ENCODE measurements around the gene GIMAP2. TPM values are rescaled to one million over a fixed set of nuclear protein-coding genes. Genes with fewer than 3 reads are reported as not detected.

Gene GIMAP2
- total RNA-seq, 3 donors from 2014 or later: 9.2 to 18.2 (median 10.7) TPM

GRCh38 chr7:150715738-150716137, 30.2 kb downstream of the GIMAP2 start:
- Histone ChIP-seq H3K36me3 (no peaks in the 10 kb centered on the region), H3K9me3 (peaks cover 5 to 18% of the 10 kb centered on the region in 2 donors), H3K27ac (peak overlapping the region; percentile 15 to 83), H3K4me1 (no peaks in the 10 kb centered on the region), H3K27me3 (no peaks in the 10 kb centered on the region), H3K4me3 (peak overlapping the region in 1 of 3 donors; percentile 63)
- DNase-seq (ENCODE audit: low spot score in 2 of 2): no peak
- intact Hi-C loops (cut with DNase I; ENCODE audit: low total_unique reads): no loop called here
- TF ChIP-seq, protein P1, sequence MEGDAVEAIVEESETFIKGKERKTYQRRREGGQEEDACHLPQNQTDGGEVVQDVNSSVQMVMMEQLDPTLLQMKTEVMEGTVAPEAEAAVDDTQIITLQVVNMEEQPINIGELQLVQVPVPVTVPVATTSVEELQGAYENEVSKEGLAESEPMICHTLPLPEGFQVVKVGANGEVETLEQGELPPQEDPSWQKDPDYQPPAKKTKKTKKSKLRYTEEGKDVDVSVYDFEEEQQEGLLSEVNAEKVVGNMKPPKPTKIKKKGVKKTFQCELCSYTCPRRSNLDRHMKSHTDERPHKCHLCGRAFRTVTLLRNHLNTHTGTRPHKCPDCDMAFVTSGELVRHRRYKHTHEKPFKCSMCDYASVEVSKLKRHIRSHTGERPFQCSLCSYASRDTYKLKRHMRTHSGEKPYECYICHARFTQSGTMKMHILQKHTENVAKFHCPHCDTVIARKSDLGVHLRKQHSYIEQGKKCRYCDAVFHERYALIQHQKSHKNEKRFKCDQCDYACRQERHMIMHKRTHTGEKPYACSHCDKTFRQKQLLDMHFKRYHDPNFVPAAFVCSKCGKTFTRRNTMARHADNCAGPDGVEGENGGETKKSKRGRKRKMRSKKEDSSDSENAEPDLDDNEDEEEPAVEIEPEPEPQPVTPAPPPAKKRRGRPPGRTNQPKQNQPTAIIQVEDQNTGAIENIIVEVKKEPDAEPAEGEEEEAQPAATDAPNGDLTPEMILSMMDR (IDR thresholded peaks at IDR 0.05): no peak
- TF ChIP-seq POLR2A (IDR thresholded peaks at IDR 0.05) (no peak), POLR2AphosphoS5 (IDR thresholded peaks at IDR 0.05) (no peak)

DNA sequence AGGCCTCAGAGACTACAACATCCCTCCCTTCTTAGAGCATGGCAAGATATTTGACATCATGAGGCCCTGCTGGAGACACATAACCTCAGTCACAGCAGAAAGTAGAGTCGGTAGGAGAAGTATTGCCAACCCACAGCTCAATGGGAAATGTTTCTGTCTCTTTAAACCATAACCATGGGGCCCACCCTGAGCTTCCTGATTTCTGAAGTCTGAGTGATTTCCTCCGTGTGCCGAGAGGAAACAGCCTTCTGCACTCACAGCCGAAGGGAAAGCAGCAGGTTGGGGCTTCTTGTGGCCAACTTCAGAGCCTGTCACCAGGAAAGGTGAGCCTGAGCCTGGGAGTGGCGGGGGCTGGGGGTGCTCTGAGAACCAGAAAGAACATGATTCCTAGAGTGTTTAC, 30.9 kb downstream of the GIMAP2 start, which contains the start of gene GIMAP1:
TSS of gene GIMAP1 (plus strand) at position 246 of the 400 bp plus-strand sequence. CDS start 2,435 bp downstream, outside the sequence.
- Histone ChIP-seq H3K4me3 (peak within 1 kb of the TSS; percentile 39 to 63 (median 46)), H3K27me3 (no peaks in the 10 kb centered on the region), H3K27ac (peak within 1 kb of the TSS; percentile 30 to 83), H3K4me1 (no peaks in the 10 kb centered on the region), H3K36me3 (no peaks in the 10 kb centered on the region), H3K9me3 (peaks cover 5 to 18% of the 10 kb centered on the region in 2 donors)
- intact Hi-C loops (cut with DNase I; ENCODE audit: low total_unique reads): no loop called here
- DNase-seq (ENCODE audit: low spot score in 2 of 2): no peak
- peak in 2 of 3 donors; percentile 36 to 55 for TF ChIP-seq POLR2AphosphoS5 (IDR thresholded peaks at IDR 0.05)
- no peak for TF ChIP-seq POLR2A (IDR thresholded peaks at IDR 0.05)

GRCh38 chr7:150716939-150717338, 31.4 kb downstream of the GIMAP2 start:
- intact Hi-C loops (cut with DNase I; ENCODE audit: low total_unique reads): no loop called here
- no peaks in the 10 kb centered on the region for H3K4me1 ChIP-seq
- no peaks in the 10 kb centered on the region for H3K27me3 ChIP-seq
- H3K27ac ChIP-seq: peak overlapping the region; percentile 30 to 83
- no peak for DNase-seq (ENCODE audit: low spot score in 2 of 2)
- peaks cover 5 to 17% of the 10 kb centered on the region in 2 donors for H3K9me3 ChIP-seq
- H3K36me3 ChIP-seq: no peaks in the 10 kb centered on the region
- peak overlapping the region; percentile 39 to 63 (median 46) for H3K4me3 ChIP-seq
- TF ChIP-seq POLR2AphosphoS5 (IDR thresholded peaks at IDR 0.05) (no peak), POLR2A (IDR thresholded peaks at IDR 0.05) (no peak)
- TF ChIP-seq, protein P1 (IDR thresholded peaks at IDR 0.05): no peak

DNA sequence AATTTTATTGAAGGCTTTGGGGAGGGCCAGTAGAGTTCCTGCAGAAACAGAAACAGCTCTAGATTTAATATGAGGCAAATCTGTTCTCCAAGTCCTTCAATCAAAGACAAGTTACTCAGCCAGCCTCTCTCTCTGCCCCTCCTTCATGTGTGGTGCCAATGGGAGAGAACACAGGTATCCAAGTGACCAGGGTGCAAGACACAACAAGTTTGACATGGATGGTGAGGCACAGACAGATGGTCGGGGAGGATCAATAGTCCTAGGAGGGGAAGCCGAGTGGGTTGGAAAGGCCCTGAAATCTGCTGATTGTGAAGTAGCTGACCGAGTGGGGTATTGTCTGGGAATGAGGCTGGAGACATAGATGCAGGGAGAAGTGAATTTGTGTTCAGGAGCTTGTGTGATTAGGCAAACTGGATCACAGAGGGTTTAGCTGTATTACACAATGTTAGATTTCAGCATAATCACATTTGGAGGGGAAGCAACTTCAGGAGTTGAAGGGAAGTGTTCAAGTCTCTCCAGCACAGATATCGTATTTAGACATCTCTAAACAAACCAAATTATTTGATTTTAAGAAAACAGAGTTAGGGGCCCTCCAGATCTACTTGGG, 32.4 kb downstream of the GIMAP2 start:
- no peaks in the 10 kb centered on the region for H3K36me3 ChIP-seq
- peak overlapping the region; percentile 39 to 63 (median 46) for H3K4me3 ChIP-seq
- peaks cover 4 to 7% of the 10 kb centered on the region in 2 donors for H3K9me3 ChIP-seq
- TF ChIP-seq, protein P1 (IDR thresholded peaks at IDR 0.05): no peak
- TF ChIP-seq POLR2A (IDR thresholded peaks at IDR 0.05) (no peak), POLR2AphosphoS5 (IDR thresholded peaks at IDR 0.05) (no peak)
- H3K27ac ChIP-seq: peak overlapping the region in 1 of 2 donors; percentile 79
- H3K4me1 ChIP-seq: no peaks in the 10 kb centered on the region
- intact Hi-C loops (cut with DNase I; ENCODE audit: low total_unique reads): no loop called here
- H3K27me3 ChIP-seq: no peaks in the 10 kb centered on the region
- no peak for DNase-seq (ENCODE audit: low spot score in 2 of 2)

DNA sequence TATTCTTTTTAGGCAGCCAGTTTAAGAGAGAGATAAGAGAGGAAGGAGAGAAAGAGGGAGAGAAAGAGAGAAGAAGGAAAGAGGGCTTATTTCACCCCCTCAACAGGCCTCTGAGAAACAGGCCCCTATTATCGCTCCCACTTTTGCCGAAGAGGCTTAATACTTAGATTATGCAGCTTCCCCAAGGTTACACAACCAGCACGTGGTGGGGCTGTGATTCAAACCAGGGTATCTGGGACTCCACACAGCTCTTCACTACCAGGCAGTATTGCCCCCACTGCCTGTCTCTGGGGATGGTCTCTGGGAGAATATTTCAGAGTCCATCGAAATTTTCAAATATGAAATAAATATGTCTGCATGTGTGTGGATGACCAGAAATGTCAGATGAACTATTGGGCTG, 33.9 kb downstream of the GIMAP2 start:
- TF ChIP-seq POLR2A (IDR thresholded peaks at IDR 0.05) (no peak), POLR2AphosphoS5 (IDR thresholded peaks at IDR 0.05) (no peak)
- TF ChIP-seq, protein P1 (IDR thresholded peaks at IDR 0.05): no peak
- H3K4me1 ChIP-seq: no peaks in the 10 kb centered on the region
- H3K27ac ChIP-seq: no peak overlapping the region
- no peak overlapping the region for H3K4me3 ChIP-seq
- no peaks in the 10 kb centered on the region for H3K36me3 ChIP-seq
- intact Hi-C loops (cut with DNase I; ENCODE audit: low total_unique reads): no loop called here
- H3K27me3 ChIP-seq: no peaks in the 10 kb centered on the region
- H3K9me3 ChIP-seq: peaks cover 0 to 1% of the 10 kb centered on the region in 2 donors
- no peak for DNase-seq (ENCODE audit: low spot score in 2 of 2)
